Activated naive CD4-positive, alpha-beta T cell treated with anti-CD3 and anti-CD28 coated beads for 36 hours (primary cell): ENCODE results near the gene SLC48A1. TPM values are rescaled to one million over a fixed set of nuclear protein-coding genes. Genes with fewer than 3 reads are reported as not detected.

ENCODE experiments used
- CTCF ChIA-PET: fragments of 350-600 bp; sonication (Branson Sonifier 250); formaldehyde crosslinking; loops from one replicate; lab custom pipeline; 2021; ENCODE audit warnings: antibody characterized with exemption; lab: Charles Lee
- DNase-seq: peaks from one replicate; pipeline ENCODE4 v3.0.0-alpha.2; 2020
- H3K27ac Mint-ChIP-seq: one replicate; pipeline ENCODE4 v1.8.0; 2021; ENCODE audit warnings: mild to moderate bottlenecking, mixed read lengths
- H3K27me3 Mint-ChIP-seq: one replicate; pipeline ENCODE4 v1.8.0; 2021; ENCODE audit warnings: low read depth, mixed read lengths
- H3K36me3 Mint-ChIP-seq: one replicate; pipeline ENCODE4 v1.8.0; 2021; ENCODE audit warnings: low read depth, mixed read lengths
- H3K4me1 Mint-ChIP-seq: one replicate; pipeline ENCODE4 v1.8.0; 2021; ENCODE audit warnings: low read depth, mixed read lengths
- H3K4me3 Mint-ChIP-seq: one replicate; pipeline ENCODE4 v1.8.0; 2021; ENCODE audit warnings: mild to moderate bottlenecking, moderate library complexity, mixed read lengths
- H3K9me3 Mint-ChIP-seq: one replicate; pipeline ENCODE4 v1.8.0; 2021; ENCODE audit warnings: mixed read lengths
- intact Hi-C: fragments of 100-400 bp; cut with micrococcal nuclease; formaldehyde crosslinking; loops from one replicate; pipeline ENCODE4 v1.15.1; 2023
- total RNA-seq, 2 experiments: library from RNA; stranded (reverse); gene quantifications; one replicate each; pipeline ENCODE4 v1.2.3, GENCODE V29; 2021

The SLC48A1 gene
- total RNA-seq, 2 experiments from 2014 or later: 16.6 to 21.0 TPM

DNA sequence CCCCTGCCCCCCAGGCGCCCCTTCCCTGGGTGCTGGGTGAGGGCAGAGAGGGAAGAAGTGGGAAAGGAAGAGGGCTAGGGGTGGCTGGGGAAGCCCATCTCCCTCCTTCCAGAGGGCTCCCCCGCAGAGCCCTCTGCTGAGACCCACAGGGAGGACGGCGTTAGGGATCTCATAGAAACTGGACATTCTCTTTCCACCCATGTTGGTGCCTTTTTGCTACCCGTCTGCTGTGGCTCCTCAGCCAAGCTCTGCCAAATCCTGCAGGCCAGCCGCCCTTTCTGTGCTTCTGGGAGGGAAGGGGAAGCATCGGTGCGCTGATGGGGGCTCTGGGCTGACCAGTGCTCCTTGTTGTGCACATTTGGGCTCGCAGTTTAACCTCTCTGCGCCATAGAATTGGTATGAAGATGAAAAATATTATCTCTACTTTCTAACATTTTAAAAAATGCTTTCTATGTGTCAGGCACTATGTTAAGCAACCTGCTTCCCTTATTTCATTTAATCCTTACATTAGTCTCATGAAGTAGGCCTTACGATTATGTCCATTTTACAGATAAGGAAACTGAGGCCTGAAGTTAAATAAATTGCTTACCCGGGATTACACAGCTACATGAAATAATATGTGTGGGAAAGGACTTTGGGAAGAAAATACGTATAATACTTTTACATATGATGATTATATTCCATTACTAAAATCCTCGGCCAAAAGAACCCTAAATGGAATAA, 981 bp downstream of the SLC48A1 start:
- H3K4me3 Mint-ChIP-seq: peak overlapping the region; percentile 90
- peaks cover 30% of the 10 kb centered on the region for H3K4me1 Mint-ChIP-seq
- CTCF ChIA-PET: interaction anchor here (1.1 to 20.0 kb wide), 11 partner anchors 14 to 63 kb away, joined by 3 to 728 read pairs (median 7); no protein-coding TSS in a partner anchor
- DNase-seq: no peak
- no peaks in the 10 kb centered on the region for H3K27me3 Mint-ChIP-seq
- intact Hi-C loops: loop anchor here (1.0 to 2.0 kb wide), 2 partner anchors 34 to 67 kb away; partner anchors contain the start of gene RPAP3
- H3K27ac Mint-ChIP-seq: no peak overlapping the region
- no peaks in the 10 kb centered on the region for H3K9me3 Mint-ChIP-seq
- no peaks in the 10 kb centered on the region for H3K36me3 Mint-ChIP-seq

DNA sequence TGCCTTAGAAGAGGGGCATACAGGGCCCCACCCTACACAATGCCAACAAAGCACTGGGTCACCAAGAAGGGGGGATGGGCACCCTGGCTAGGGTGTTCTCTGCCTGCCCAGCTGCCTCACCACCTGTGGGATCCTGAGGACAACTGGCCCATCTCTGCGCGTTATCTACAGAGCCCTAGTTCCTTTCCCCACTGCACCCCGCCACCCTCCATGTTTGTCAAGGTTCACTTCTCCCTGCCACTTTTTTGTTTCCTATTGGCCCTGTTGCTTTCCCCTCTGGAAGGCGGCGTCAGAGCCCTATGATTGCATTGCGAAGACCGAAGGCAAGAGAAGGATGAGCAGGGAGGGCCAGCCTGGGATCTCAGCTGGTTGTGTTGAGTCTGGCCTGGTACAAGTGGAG, 1.6 kb downstream of the SLC48A1 start:
- Mint-ChIP-seq H3K4me1 (peaks cover 35% of the 10 kb centered on the region), H3K9me3 (no peaks in the 10 kb centered on the region), H3K27ac (no peak overlapping the region), H3K27me3 (no peaks in the 10 kb centered on the region), H3K4me3 (peak overlapping the region; percentile 90), H3K36me3 (no peaks in the 10 kb centered on the region)
- CTCF ChIA-PET: interaction anchor here (0.6 to 20.0 kb wide), 11 partner anchors 6 to 1831 kb away, joined by 3 to 728 read pairs (median 6); partner anchors contain the start of gene ENDOU
- DNase-seq: no peak
- intact Hi-C loops: loop anchor here (5.0 kb wide), 1 partner anchor 122 kb away; no protein-coding TSS in a partner anchor

DNA sequence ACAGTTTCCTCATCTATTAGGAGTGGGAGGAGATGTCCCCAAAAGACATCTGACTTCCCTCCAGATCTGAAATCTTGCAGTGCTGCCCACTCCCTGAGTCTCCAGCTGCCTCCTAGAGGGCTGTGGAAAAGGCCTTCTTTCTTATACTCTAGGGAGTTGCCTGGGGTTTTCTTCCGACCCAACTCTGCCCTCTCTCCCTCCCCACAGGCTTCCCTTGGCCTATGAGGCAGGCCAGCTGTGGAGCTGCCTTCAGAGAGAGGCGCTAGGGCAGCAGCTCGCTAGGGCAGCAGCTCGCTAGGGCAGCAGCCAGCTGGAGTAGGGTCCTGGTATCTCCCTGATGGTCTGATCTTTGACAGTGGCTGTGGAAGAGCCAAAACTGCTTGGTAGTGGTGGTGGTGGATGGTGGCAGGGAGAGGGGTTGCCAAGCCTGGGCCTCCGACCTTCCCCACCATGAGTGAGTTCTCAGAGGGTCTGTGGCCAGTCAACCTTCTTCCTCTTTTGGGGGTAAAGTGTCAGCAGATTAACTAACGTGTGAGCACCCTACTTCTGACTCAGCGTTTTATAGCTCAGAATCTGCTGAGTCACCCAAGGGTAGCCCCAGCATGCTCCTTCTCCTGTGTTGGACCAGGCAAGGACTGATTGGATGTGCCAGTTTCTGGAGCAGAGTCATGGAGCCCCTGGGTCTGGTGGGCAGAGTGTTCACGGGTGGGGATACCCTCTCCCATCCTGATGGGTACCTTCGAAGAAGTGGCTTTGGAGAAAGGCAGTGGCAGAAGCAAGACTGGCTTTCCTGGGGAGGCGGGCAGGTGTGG, 2.3 kb downstream of the SLC48A1 start:
- Mint-ChIP-seq H3K9me3 (no peaks in the 10 kb centered on the region), H3K4me3 (no peak overlapping the region), H3K27me3 (no peaks in the 10 kb centered on the region), H3K27ac (peak overlapping the region; percentile 5), H3K4me1 (peaks cover 35% of the 10 kb centered on the region), H3K36me3 (no peaks in the 10 kb centered on the region)
- no peak for DNase-seq
- CTCF ChIA-PET: interaction anchor here (0.6 to 20.0 kb wide), 11 partner anchors 7 to 1831 kb away, joined by 3 to 728 read pairs (median 7); partner anchors contain the start of genes ENDOU, RAPGEF3 and RPAP3
- intact Hi-C loops: loop anchor here (5.0 kb wide), 1 partner anchor 123 kb away; no protein-coding TSS in a partner anchor

DNA sequence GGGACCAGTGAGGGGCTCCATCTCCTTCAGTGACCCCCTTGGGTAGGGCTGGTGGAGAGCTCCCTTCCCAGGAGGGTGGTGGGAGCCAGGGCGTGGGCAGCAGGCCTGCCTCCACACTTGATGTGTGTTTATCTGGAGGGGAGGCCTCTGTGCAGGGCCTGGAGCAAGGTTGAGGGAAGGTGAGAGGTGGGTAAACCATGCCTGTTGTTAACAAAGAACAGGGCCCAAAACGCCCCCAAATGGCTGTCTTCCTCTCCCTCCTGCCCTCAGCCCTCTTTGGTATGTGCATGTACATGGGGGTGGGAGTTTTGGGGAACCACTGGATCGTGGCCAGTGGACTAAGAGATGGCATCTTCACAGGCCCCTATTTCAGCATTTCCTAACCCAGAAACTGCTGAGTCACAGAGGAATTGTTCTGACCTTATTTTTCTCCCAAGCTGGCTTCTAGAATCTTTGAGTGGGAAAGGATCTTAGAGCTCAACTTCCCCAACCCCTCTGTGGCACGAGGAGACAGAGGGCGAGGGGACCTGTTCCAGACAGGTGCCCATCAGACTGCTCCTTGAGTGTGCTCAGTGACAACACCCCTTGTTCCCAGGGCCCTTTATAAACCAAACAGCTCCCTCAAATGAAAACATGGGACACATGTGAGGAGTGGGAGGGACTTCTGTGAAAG, 3.6 kb downstream of the SLC48A1 start:
- no peak overlapping the region for H3K27ac Mint-ChIP-seq
- H3K9me3 Mint-ChIP-seq: no peaks in the 10 kb centered on the region
- CTCF ChIA-PET: interaction anchor here (0.8 to 20.0 kb wide), 13 partner anchors 8 to 61 kb away, joined by 3 to 728 read pairs (median 7); partner anchors contain the start of genes ENDOU and RAPGEF3
- no peaks in the 10 kb centered on the region for H3K27me3 Mint-ChIP-seq
- intact Hi-C loops: loop anchor here (5.0 kb wide), 1 partner anchor 124 kb away; no protein-coding TSS in a partner anchor
- no peaks in the 10 kb centered on the region for H3K36me3 Mint-ChIP-seq
- peaks cover 35% of the 10 kb centered on the region for H3K4me1 Mint-ChIP-seq
- DNase-seq: no peak
- H3K4me3 Mint-ChIP-seq: no peak overlapping the region

DNA sequence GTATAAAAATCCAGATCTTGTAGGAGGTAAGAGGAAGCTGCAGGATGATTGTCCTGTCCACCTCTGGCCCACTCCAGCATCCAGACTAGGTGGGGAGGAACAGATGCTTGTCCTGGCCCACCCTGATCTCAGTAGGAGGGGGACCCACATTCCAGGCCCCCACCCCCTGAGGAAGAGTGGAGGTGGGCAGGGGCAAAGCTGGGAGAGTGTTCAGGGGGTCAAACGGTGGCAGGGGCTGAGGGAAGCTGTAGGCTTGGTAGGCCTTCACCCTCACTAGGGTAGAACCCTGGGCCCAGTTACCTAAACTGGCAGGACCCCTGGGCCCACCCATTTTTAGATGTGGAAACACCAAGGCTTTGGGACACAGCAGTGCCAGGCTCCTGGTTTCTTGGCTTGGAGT, 4.1 kb downstream of the SLC48A1 start:
- no peaks in the 10 kb centered on the region for H3K9me3 Mint-ChIP-seq
- intact Hi-C loops: loop anchor here (5.0 kb wide), 1 partner anchor 125 kb away; no protein-coding TSS in a partner anchor
- DNase-seq: no peak
- no peak overlapping the region for H3K27ac Mint-ChIP-seq
- CTCF ChIA-PET: interaction anchor here (0.6 to 20.0 kb wide), 12 partner anchors 9 to 61 kb away, joined by 3 to 728 read pairs (median 7); partner anchors contain the start of gene ENDOU
- no peaks in the 10 kb centered on the region for H3K27me3 Mint-ChIP-seq
- H3K4me1 Mint-ChIP-seq: peaks cover 35% of the 10 kb centered on the region
- H3K4me3 Mint-ChIP-seq: no peak overlapping the region
- no peaks in the 10 kb centered on the region for H3K36me3 Mint-ChIP-seq

DNA sequence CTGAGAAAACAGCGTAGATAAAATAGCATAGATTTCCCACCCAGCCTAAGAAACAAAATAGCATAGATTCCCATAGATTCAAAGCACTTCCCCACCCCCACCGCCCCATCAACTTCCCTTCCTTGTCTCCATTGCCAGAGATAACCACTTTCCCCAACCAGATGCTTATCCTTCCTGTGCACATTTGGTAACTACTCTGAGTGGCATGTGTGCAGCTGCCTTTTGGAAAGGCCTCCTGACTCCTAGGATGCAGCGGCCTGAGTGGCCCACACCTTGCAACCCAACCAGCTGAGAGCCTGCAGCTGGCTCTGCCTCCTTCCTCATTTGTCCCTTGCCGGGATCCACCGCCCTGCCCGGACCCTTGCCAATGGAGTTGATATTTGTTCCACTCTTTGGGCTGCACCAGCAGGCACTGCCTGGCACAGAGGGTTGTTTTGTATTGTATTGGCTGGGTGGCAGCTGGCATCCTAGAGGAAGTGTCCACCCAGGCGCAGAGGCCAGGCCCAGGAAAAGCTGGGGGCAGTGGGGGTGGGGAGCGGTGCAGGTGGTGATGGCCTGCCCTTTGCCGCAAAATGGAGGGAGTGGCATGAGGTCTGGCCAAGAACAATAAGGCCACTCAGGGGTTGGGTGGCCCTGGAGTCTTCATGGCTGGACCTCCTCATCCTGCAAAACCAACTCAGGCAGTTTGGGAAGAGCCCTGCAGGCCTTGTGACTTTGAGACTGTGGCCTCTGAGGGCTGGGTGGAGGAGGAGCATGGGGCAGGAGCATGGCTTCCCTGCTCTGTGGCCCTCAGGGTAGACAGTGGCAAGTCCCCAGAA, 4.9 kb downstream of the SLC48A1 start:
- Mint-ChIP-seq H3K9me3 (no peaks in the 10 kb centered on the region), H3K4me3 (no peak overlapping the region), H3K36me3 (no peaks in the 10 kb centered on the region), H3K27me3 (no peaks in the 10 kb centered on the region), H3K4me1 (peaks cover 35% of the 10 kb centered on the region), H3K27ac (no peak overlapping the region)
- intact Hi-C loops: loop anchor here (5.0 kb wide), 1 partner anchor 126 kb away; no protein-coding TSS in a partner anchor
- CTCF ChIA-PET: interaction anchor here (0.6 to 20.0 kb wide), 13 partner anchors 8 to 111 kb away, joined by 3 to 728 read pairs (median 10); partner anchors contain the start of gene ENDOU
- DNase-seq: no peak

DNA sequence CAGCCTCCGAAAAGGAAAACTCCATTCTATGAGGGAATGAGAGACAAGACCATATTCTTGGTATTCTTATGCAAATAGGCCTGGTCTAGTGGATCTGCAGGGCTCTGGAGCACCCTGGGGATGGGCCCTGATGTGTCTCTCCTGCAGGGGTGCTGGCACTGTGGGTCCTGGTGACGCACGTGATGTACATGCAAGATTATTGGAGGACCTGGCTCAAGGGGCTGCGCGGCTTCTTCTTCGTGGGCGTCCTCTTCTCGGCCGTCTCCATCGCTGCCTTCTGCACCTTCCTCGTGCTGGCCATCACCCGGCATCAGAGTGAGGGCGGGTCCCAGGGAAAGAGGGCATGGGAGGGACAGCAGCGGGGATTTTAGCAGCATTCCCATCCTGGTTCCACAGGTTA, 5.8 kb downstream of the SLC48A1 start:
- H3K9me3 Mint-ChIP-seq: no peaks in the 10 kb centered on the region
- no peaks in the 10 kb centered on the region for H3K27me3 Mint-ChIP-seq
- no peak overlapping the region for H3K27ac Mint-ChIP-seq
- no peak for DNase-seq
- intact Hi-C loops: loop anchor here (1.0 to 5.0 kb wide), 5 partner anchors 37 to 184 kb away; partner anchors contain the start of gene TMEM106C
- H3K4me1 Mint-ChIP-seq: peaks cover 35% of the 10 kb centered on the region
- H3K36me3 Mint-ChIP-seq: no peaks in the 10 kb centered on the region
- no peak overlapping the region for H3K4me3 Mint-ChIP-seq
- CTCF ChIA-PET: interaction anchor here (0.6 to 20.0 kb wide), 11 partner anchors 11 to 160 kb away, joined by 3 to 728 read pairs (median 10); no protein-coding TSS in a partner anchor

DNA sequence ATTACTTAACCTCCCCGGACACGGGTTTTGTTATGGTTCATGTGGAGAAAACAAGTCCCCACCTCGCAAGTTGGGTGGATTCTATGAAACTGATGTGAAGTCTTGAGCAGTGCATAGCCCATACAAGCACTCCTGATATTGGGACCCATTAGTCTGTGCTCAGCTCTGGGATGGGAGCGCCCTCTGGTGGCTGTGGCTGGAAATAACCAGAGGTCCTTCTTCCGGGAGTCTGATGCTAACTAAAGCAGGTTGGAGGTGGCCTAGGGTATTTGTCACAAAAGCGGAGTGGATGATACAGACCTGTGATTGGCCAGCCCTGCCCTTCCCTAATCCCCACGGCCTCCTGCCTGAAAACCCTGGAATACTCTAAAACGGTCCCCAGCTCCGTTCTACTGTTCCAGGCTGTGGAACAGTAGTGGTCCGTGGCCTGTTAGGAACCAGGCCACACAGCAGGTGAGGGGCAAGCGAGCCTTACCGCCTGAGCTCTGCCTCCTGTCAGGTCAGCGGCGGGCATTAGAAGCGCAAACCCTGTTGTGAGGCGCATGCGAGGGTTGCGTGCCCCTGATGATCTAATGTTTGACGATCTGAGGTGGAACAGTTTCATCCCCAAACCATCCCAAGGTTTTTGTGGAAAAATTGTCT, 6.4 kb downstream of the SLC48A1 start:
- DNase-seq: peak; percentile 97
- intact Hi-C loops: loop anchor here (1.0 to 5.0 kb wide), 5 partner anchors 37 to 184 kb away; partner anchors contain the start of gene TMEM106C
- Mint-ChIP-seq H3K36me3 (peaks cover under 1% of the 10 kb centered on the region), H3K27me3 (no peaks in the 10 kb centered on the region), H3K9me3 (no peaks in the 10 kb centered on the region), H3K27ac (peak overlapping the region; percentile 18), H3K4me3 (no peak overlapping the region), H3K4me1 (peaks cover 30% of the 10 kb centered on the region)
- CTCF ChIA-PET: interaction anchor here (0.6 to 20.0 kb wide), 12 partner anchors 10 to 404 kb away, joined by 3 to 728 read pairs (median 10); partner anchors contain the start of gene CCDC184

DNA sequence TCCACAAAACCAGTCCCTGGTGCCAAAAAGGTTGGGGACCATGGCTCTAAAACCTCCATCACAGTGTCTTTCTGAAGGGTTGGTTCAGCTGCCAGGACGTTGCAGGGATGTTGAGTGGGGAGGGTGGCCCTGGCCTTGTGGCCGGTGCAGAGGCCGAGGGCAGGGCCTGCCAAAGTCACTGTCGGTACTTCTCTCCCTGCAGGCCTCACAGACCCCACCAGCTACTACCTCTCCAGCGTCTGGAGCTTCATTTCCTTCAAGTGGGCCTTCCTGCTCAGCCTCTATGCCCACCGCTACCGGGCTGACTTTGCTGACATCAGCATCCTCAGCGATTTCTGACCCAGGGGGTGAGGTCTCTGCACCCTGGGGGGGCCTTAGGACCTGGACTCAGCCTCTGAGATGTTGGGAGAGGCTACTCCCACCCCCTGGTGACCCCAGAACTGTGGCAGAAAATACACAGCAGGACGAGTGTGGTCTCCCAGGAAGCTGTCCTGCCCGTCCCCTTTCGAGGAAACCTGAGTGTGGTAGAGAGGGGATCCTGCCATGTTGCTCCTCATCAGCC, 7.0 kb downstream of the SLC48A1 start:
- intact Hi-C loops: loop anchor here (1.0 to 5.0 kb wide), 5 partner anchors 38 to 183 kb away; partner anchors contain the start of gene TMEM106C
- CTCF ChIA-PET: interaction anchor here (0.6 to 20.0 kb wide), 11 partner anchors 9 to 403 kb away, joined by 3 to 728 read pairs (median 10); partner anchors contain the start of gene CCDC184
- H3K4me3 Mint-ChIP-seq: no peak overlapping the region
- H3K27me3 Mint-ChIP-seq: no peaks in the 10 kb centered on the region
- H3K9me3 Mint-ChIP-seq: no peaks in the 10 kb centered on the region
- peak overlapping the region; percentile 18 for H3K27ac Mint-ChIP-seq
- no peak for DNase-seq
- H3K4me1 Mint-ChIP-seq: peaks cover 26% of the 10 kb centered on the region
- H3K36me3 Mint-ChIP-seq: peaks cover 5% of the 10 kb centered on the region
